HepG2 (cell line): ENCODE results near the gene UAP1L1. TPM values are rescaled to one million over a fixed set of nuclear protein-coding genes. Genes with fewer than 3 reads are reported as not detected.

Experiments used
- ATAC-seq: fragments of 200-7000 bp; cut with Tn5 transposase; 3 replicates; pipeline ENCODE4 v1.9.1; 2020; ENCODE audit warnings: mild to moderate bottlenecking, moderate library complexity
- BruUV-seq: library from RNA; stranded (reverse); fragments of 400-500 nt; replicated peaks from 2 replicates; lab custom pipeline; 2021; lab: Mats Ljungman, UMichigan
- CTCF ChIA-PET: fragments of 300-600 bp; formaldehyde crosslinking; extraction: SDS; loops from one replicate; lab custom pipeline; 2021; ENCODE audit warnings: low total read pairs, inconsistent platforms, low intra/inter-chr PET ratio; lab: Yijun Ruan, JAX
- POLR2A ChIA-PET: fragments of 350-600 bp; sonication (Branson Sonifier 250); formaldehyde crosslinking; loops from one replicate; lab custom pipeline; 2020; ENCODE audit warnings: antibody characterized with exemption, inconsistent platforms; lab: Yijun Ruan, JAX
- DNase-seq: peaks from one replicate; pipeline ENCODE4 v3.0.0-alpha.2; 2015; ENCODE audit warnings: low spot score
- FAIRE-seq: peaks from 3 replicates; lab custom pipeline; 2011; peaks lifted over from hg19 to GRCh38; lab: Jason Lieb, UNC
- H2AFZ ChIP-seq: one replicate; pipeline ENCODE4 v1.6.1; 2011; ENCODE audit warnings: low read length, inconsistent platforms
- H3K27ac ChIP-seq: fragments of 300-600 bp; 3 replicates; pipeline ENCODE4 v1.8.0; 2011; ENCODE audit warnings: mixed run types, mild to moderate bottlenecking, mixed read lengths, low read length, inconsistent platforms; ENCODE audit not compliant: insufficient read depth; ENCODE audit errors: extremely low read length
- H3K27me3 ChIP-seq, 2 experiments: fragments of 200-600 bp in 1 of 2; 2 replicates in 1 of 2; 3 replicates in 1 of 2; pipeline versions ENCODE4 v1.6.0 to v1.8.0; 2011; ENCODE audit warnings: low read length in 2 of 2, mild to moderate bottlenecking in 2 of 2, moderate library complexity in 2 of 2, inconsistent platforms in 1 of 2; ENCODE audit not compliant: insufficient read depth in 2 of 2, control insufficient read depth in 1 of 2
- H3K36me3 ChIP-seq, 2 experiments: fragments of 200-600 bp in 1 of 2; replicated peaks in 1 of 2; 2 replicates in 1 of 2; 3 replicates in 1 of 2; pipeline versions ENCODE4 v1.5.1 to v1.8.0; 2011; ENCODE audit warnings: low read length in 2 of 2, inconsistent platforms in 1 of 2; ENCODE audit not compliant: insufficient read depth in 2 of 2, control insufficient read depth in 1 of 2
- H3K4me1 ChIP-seq: 2 replicates; pipeline ENCODE4 v1.5.1; 2012; ENCODE audit warnings: low read length, inconsistent platforms; ENCODE audit not compliant: insufficient read depth
- H3K4me2 ChIP-seq: 2 replicates; pipeline ENCODE4 v1.6.0; 2011; ENCODE audit warnings: low read depth, low read length, inconsistent platforms
- H3K4me3 ChIP-seq, 3 experiments: fragments of 200-600 bp in 1 of 3; sonication (generic), shearing (Covaris generic) in 1 of 3; replicated peaks in 1 of 3; 2 replicates each; pipeline ENCODE4 v1.5.1; 2011 to 2016; ENCODE audit warnings: low read length in 3 of 3, inconsistent platforms in 2 of 3, low read depth in 2 of 3, mild to moderate bottlenecking in 2 of 3, control low read depth in 1 of 3, mixed read lengths in 1 of 3; ENCODE audit not compliant: insufficient read depth in 1 of 3
- H3K79me2 ChIP-seq: one replicate; pipeline ENCODE4 v1.6.1; 2011; ENCODE audit warnings: low read length, inconsistent platforms; ENCODE audit not compliant: insufficient read depth
- H3K9ac ChIP-seq: 2 replicates; pipeline ENCODE4 v1.6.0; 2011; ENCODE audit warnings: mild to moderate bottlenecking, low read depth, low read length, inconsistent platforms; ENCODE audit not compliant: insufficient read depth
- H3K9me3 ChIP-seq: 2 replicates; pipeline ENCODE4 v1.5.1; 2012; ENCODE audit warnings: mild to moderate bottlenecking, low read length
- H4K20me1 ChIP-seq: 2 replicates; pipeline ENCODE4 v1.6.0; 2011; ENCODE audit warnings: inconsistent platforms, mild to moderate bottlenecking, low read length, moderate library complexity; ENCODE audit not compliant: insufficient read depth
- ARNT2 ChIP-seq: sonication (generic); formaldehyde crosslinking; IDR thresholded peaks from 2 replicates; pipeline ENCODE4 v1.8.0; 2022; ENCODE audit warnings: mild to moderate bottlenecking, low read depth, missing genetic modification reagents, moderate library complexity
- MIER2 ChIP-seq: IDR thresholded peaks from 2 replicates; pipeline ENCODE4 v1.6.1; 2016; ENCODE audit warnings: missing biosample characterization, missing genetic modification reagents
- NFIC ChIP-seq: IDR thresholded peaks from 2 replicates; pipeline ENCODE4 v1.6.1; 2012; ENCODE audit warnings: mild to moderate bottlenecking, low read length, inconsistent platforms
- NR2F6 ChIP-seq, 2 experiments: IDR thresholded peaks; 2 replicates each; pipeline ENCODE4 v1.6.1; 2016; ENCODE audit warnings: antibody characterized with exemption in 1 of 2, mild to moderate bottlenecking in 1 of 2
- POLR2A ChIP-seq, 2 experiments: IDR thresholded peaks; 2 replicates each; pipeline ENCODE4 v1.6.1; 2011; ENCODE audit warnings: low read depth in 2 of 2, low read length in 2 of 2, mild to moderate bottlenecking in 1 of 2, moderate library complexity in 1 of 2; ENCODE audit not compliant: insufficient read depth in 1 of 2
- SNAPC2 ChIP-seq: sonication (generic); formaldehyde crosslinking; IDR thresholded peaks from 2 replicates; pipeline ENCODE4 v1.8.1; 2022; ENCODE audit warnings: mild to moderate bottlenecking, missing genetic modification reagents
- SRSF1 ChIP-seq: fragments of 200-400 bp; formaldehyde crosslinking; optimal IDR thresholded peaks from 2 replicates; pipeline ENCODE3; 2017; ENCODE audit warnings: mild to moderate bottlenecking, low read depth, low read length, moderate library complexity
- ZBTB20 ChIP-seq: sonication (generic); formaldehyde crosslinking; IDR thresholded peaks from 2 replicates; pipeline ENCODE4 v1.8.1; 2023; ENCODE audit warnings: missing genetic modification reagents, low read depth, mild to moderate bottlenecking, borderline replicate concordance
- ZBTB7B ChIP-seq: sonication (generic); formaldehyde crosslinking; IDR thresholded peaks from 2 replicates; pipeline ENCODE4 v1.4.0; 2020; ENCODE audit warnings: missing genetic modification reagents
- ZMYM3 ChIP-seq: sonication (generic); formaldehyde crosslinking; IDR thresholded peaks from 2 replicates; pipeline ENCODE4 v1.5.1; 2020; ENCODE audit warnings: mild to moderate bottlenecking, missing genetic modification reagents
- ZNF124 ChIP-seq: sonication (generic); formaldehyde crosslinking; IDR thresholded peaks from 2 replicates; pipeline ENCODE4 v1.4.0; 2020; ENCODE audit warnings: missing genetic modification reagents
- ZNF318 ChIP-seq: sonication (generic); formaldehyde crosslinking; IDR thresholded peaks from 2 replicates; pipeline ENCODE4 v1.4.0; 2020; ENCODE audit warnings: mild to moderate bottlenecking, missing genetic modification reagents
- ZNF556 ChIP-seq: sonication (generic); formaldehyde crosslinking; IDR thresholded peaks from 2 replicates; pipeline ENCODE4 v1.4.0; 2020; ENCODE audit warnings: mild to moderate bottlenecking, missing genetic modification reagents, borderline replicate concordance
- WGBS: methylation state at CpG from one replicate; pipeline ENCODE4 v1.1.6; 2017; ENCODE audit warnings: low lambda C conversion rate; 5-methylcytosine and 5-hydroxymethylcytosine counted together
- in situ Hi-C: cut with HindIII; loops from 2 replicates; pipeline ENCODE4 v1.10.0; 2017; ENCODE audit warnings: low pct_unique_long_range_greater_than_20kb; ENCODE audit not compliant: extremely low pct_ligation_motif_present
- intact Hi-C: fragments of 100-400 bp; cut with micrococcal nuclease; formaldehyde crosslinking; loops from one replicate; pipeline ENCODE4 v1.10.0; 2022; ENCODE audit not compliant: unreplicated experiment
- polyA plus RNA-seq, 8 experiments: library from polyadenylated mRNA; depleted of rRNA in 3 of 8; stranded (reverse) in 7 of 8; unstranded in 1 of 8; fragments of >200 nt; fragmentation: Illumina TruSeq in 4 of 8; extraction: Trizol in 4 of 8; gene quantifications; 2 replicates each; pipeline versions ENCODE4 v1.2.1 to v1.2.3, GENCODE V29; 2011 to 2016; ENCODE audit warnings: low read depth in 4 of 8, missing spikeins in 1 of 8, mixed read lengths in 1 of 8; ENCODE audit not compliant: insufficient read depth in 1 of 8
- total RNA-seq, 5 experiments: library from RNA; depleted of rRNA; stranded (reverse); fragments of >200 nt; fragmentation: Illumina TruSeq; extraction: Trizol; gene quantifications; 2 replicates each; pipeline ENCODE4 v1.2.3, GENCODE V29; 2016; ENCODE audit warnings: low read depth in 1 of 5
- TF ChIP-seq, protein P1 (sequence below): sonication (generic); formaldehyde crosslinking; IDR thresholded peaks from 2 replicates; pipeline ENCODE4 v1.4.0; 2020; ENCODE audit warnings: missing genetic modification reagents

The UAP1L1 gene
- total and polyA plus RNA-seq, 2 of the 13 experiments (the other 11 are each of a cell fraction or from before 2014, with no cell fraction given) = 5.4 to 6.4 TPM

GRCh38 chr9:137055385-137056364 lies 21.6 kb upstream of the UAP1L1 start:
- H3K27me3 ChIP-seq = no peaks in the 10 kb centered on the region; a peak in 2 of 5 replicates
- H3K4me2 ChIP-seq = peak overlapping the region; percentile 84
- H2AFZ ChIP-seq = no peak overlapping the region
- H3K36me3 ChIP-seq = no peaks in the 10 kb centered on the region
- no TSS peak for BruUV-seq
- in situ Hi-C loops (no loop called here), intact Hi-C loops (no loop called here)
- H3K4me1 ChIP-seq = peaks cover 57% of the 10 kb centered on the region
- FAIRE-seq (peak; percentile 90), ATAC-seq (peak; percentile 79), DNase-seq (peak; percentile 86)
- H4K20me1 ChIP-seq = no peaks in the 10 kb centered on the region
- H3K4me3 ChIP-seq = peak overlapping the region; percentile 64 to 84 (median 70)
- ChIA-PET CTCF (interaction anchor here (1.5 kb wide), 1 partner anchor 26 kb away, joined by 4 read pairs; no protein-coding TSS in a partner anchor), POLR2A (interaction anchor here (0.7 to 4.4 kb wide), 28 partner anchors 8 to 255 kb away, joined by 3 to 55 read pairs (median 4); partner anchors contain the start of genes ABCA2, MAN1B1, PAXX and SAPCD2)
- H3K9me3 ChIP-seq = no peaks in the 10 kb centered on the region
- peaks cover 9% of the 10 kb centered on the region for H3K79me2 ChIP-seq
- peak overlapping the region; percentile 82 for H3K9ac ChIP-seq
- H3K27ac ChIP-seq = peak overlapping the region; percentile 96
- WGBS = 34% methylated on average over 4 of the region's 28 CpGs
- TF ChIP-seq ZBTB7B (peak; percentile 69; the same call in 1 of the 2 replicates), NFIC (no peak; the same call in 1 of the 2 replicates), SRSF1 (no peak), MIER2 (peak; percentile 73; the same call in 1 of the 2 replicates), ZNF124 (CRISPR knock-in tag) (0 out of 2 replicates have a peak, but pooled peaks have one; percentile 72), NR2F6 (IDR thresholded peaks at IDR 0.05) (no peak), NR2F6 (CRISPR knock-in tag; IDR thresholded peaks at IDR 0.05) (peak; percentile 45; the same call in 1 of the 2 replicates), ZMYM3 (0 out of 2 replicates have a peak, but pooled peaks have one; percentile 62), SNAPC2 (CRISPR knock-in tag) (0 out of 2 replicates have a peak, but pooled peaks have one; percentile 47), ZNF318 (CRISPR knock-in tag) (no peak), POLR2A (IDR thresholded peaks at IDR 0.05; ENCODE audit: insufficient read depth in 1 of 2, low read depth in 2 of 2, low read length in 2 of 2) (no peak), ZNF556 (CRISPR knock-in tag) (no peak), ZBTB20 (CRISPR knock-in tag) (peak; percentile 74; the same call in 1 of the 2 replicates), ARNT2 (CRISPR knock-in tag) (peak; percentile 28; the same call in 1 of the 2 replicates)
- TF ChIP-seq, protein P1, sequence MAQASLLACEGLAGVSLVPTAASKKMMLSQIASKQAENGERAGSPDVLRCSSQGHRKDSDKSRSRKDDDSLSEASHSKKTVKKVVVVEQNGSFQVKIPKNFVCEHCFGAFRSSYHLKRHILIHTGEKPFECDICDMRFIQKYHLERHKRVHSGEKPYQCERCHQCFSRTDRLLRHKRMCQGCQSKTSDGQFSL (CRISPR knock-in tag) = 0 out of 2 replicates have a peak, but pooled peaks have one; percentile 22
